HepG2 (cell line): Measurements from ENCODE around the gene CNOT1. TPM values are rescaled to one million over a fixed set of nuclear protein-coding genes. Genes with fewer than 3 reads are reported as not detected.
A peak's percentile ranks its signal among the peaks of the same experiment; 100 is the strongest.

Experiments
- CCAR2 ChIP-seq: fragments of 200-400 bp; formaldehyde crosslinking; optimal IDR thresholded peaks from 2 replicates; pipeline ENCODE3; 2018; ENCODE audit warnings: low read depth, mild to moderate bottlenecking, low read length, moderate library complexity
- CENPX ChIP-seq: sonication (generic); formaldehyde crosslinking; IDR thresholded peaks from 2 replicates; pipeline ENCODE4 v1.9.0; 2021; ENCODE audit warnings: mild to moderate bottlenecking, missing genetic modification reagents, moderate library complexity
- MED13 ChIP-seq: sonication (generic); formaldehyde crosslinking; IDR thresholded peaks from 2 replicates; pipeline ENCODE4 v1.5.0; 2020; ENCODE audit warnings: missing genetic modification reagents
- NFE2 ChIP-seq: sonication (generic); formaldehyde crosslinking; IDR thresholded peaks from 2 replicates; pipeline ENCODE4 v1.4.0; 2020; ENCODE audit warnings: missing genetic modification reagents
- NFIC ChIP-seq: IDR thresholded peaks from 2 replicates; pipeline ENCODE4 v1.6.1; 2012; ENCODE audit warnings: mild to moderate bottlenecking, low read length, inconsistent platforms
- NR2F1 ChIP-seq, 2 experiments: fragments of 450-650 bp in 1 of 2; formaldehyde crosslinking in 1 of 2; IDR thresholded peaks; 2 replicates each; pipeline versions ENCODE4 v1.5.0 to v1.6.1; 2016 to 2020; ENCODE audit warnings: mild to moderate bottlenecking in 1 of 2, missing compliant biosample characterization in 1 of 2, missing genetic modification reagents in 1 of 2, moderate library complexity in 1 of 2
- NR2F2 ChIP-seq: IDR thresholded peaks from 2 replicates; pipeline ENCODE4 v1.6.1; 2012; ENCODE audit warnings: low read depth, inconsistent platforms, borderline replicate concordance
- RBM22 ChIP-seq: fragments of 200-400 bp; formaldehyde crosslinking; optimal IDR thresholded peaks from 2 replicates; pipeline ENCODE3; 2017; ENCODE audit warnings: mild to moderate bottlenecking, low read length, moderate library complexity
- SMARCC2 ChIP-seq: fragments of 450-650 bp; IDR thresholded peaks from 2 replicates; pipeline ENCODE4 v1.6.1; 2017; ENCODE audit warnings: antibody characterized with exemption, mild to moderate bottlenecking
- SOX13 ChIP-seq, 3 experiments: fragments of 450-650 bp in 1 of 3; sonication (generic) in 1 of 3; formaldehyde crosslinking in 1 of 3; IDR thresholded peaks in 2 of 3; conservative IDR thresholded peaks in 1 of 3; 2 replicates each; pipeline versions ENCODE4 v1.5.0 to v1.6.1; 2016 to 2020; ENCODE audit warnings: antibody characterized with exemption in 1 of 3, mild to moderate bottlenecking in 1 of 3, missing compliant biosample characterization in 1 of 3, missing genetic modification reagents in 1 of 3, moderate library complexity in 1 of 3
- TCF7 ChIP-seq: sonication (generic); IDR thresholded peaks from 2 replicates; pipeline ENCODE4 v1.6.1; 2016; ENCODE audit warnings: antibody characterized with exemption, low read depth
- TOPORS ChIP-seq: sonication (generic); formaldehyde crosslinking; IDR thresholded peaks from 2 replicates; pipeline ENCODE4 v1.8.0; 2023; ENCODE audit warnings: mild to moderate bottlenecking, missing genetic modification reagents
- ZNF205 ChIP-seq: IDR thresholded peaks from 2 replicates; pipeline ENCODE4 v1.6.1; 2018; ENCODE audit warnings: missing biosample characterization, missing genetic modification reagents
- ZNF207 ChIP-seq: fragments of 450-650 bp; IDR thresholded peaks from 2 replicates; pipeline ENCODE4 v1.6.1; 2016; ENCODE audit warnings: antibody characterized with exemption, borderline replicate concordance
- ZNF550 ChIP-seq: sonication (generic); formaldehyde crosslinking; IDR thresholded peaks from 2 replicates; pipeline ENCODE4 v1.4.0; 2020; ENCODE audit warnings: mild to moderate bottlenecking, missing genetic modification reagents, borderline replicate concordance
- polyA plus RNA-seq, 8 experiments: library from polyadenylated mRNA; depleted of rRNA in 3 of 8; stranded (reverse) in 7 of 8; unstranded in 1 of 8; fragments of >200 nt; fragmentation: Illumina TruSeq in 4 of 8; extraction: Trizol in 4 of 8; gene quantifications; 2 replicates each; pipeline versions ENCODE4 v1.2.1 to v1.2.3, GENCODE V29; 2011 to 2016; ENCODE audit warnings: low read depth in 4 of 8, missing spikeins in 1 of 8, mixed read lengths in 1 of 8; ENCODE audit not compliant: insufficient read depth in 1 of 8
- total RNA-seq, 5 experiments: library from RNA; depleted of rRNA; stranded (reverse); fragments of >200 nt; fragmentation: Illumina TruSeq; extraction: Trizol; gene quantifications; 2 replicates each; pipeline ENCODE4 v1.2.3, GENCODE V29; 2016; ENCODE audit warnings: low read depth in 1 of 5
- TF ChIP-seq, protein P1 (sequence below): sonication (generic); formaldehyde crosslinking; IDR thresholded peaks from 2 replicates; pipeline ENCODE4 v1.4.0; 2020; ENCODE audit warnings: missing genetic modification reagents
- TF ChIP-seq, protein P2 (sequence below): IDR thresholded peaks from 2 replicates; pipeline ENCODE4 v1.6.1; 2016; ENCODE audit warnings: low read depth, borderline replicate concordance
- TF ChIP-seq, protein P3 (sequence below), 2 experiments: fragments of 450-650 bp in 1 of 2; sonication (generic) in 1 of 2; formaldehyde crosslinking in 1 of 2; IDR thresholded peaks; 2 replicates each; pipeline versions ENCODE4 v1.6.1 to v1.8.0; 2016 to 2022; ENCODE audit warnings: antibody characterized with exemption in 1 of 2, mild to moderate bottlenecking in 1 of 2, missing genetic modification reagents in 1 of 2
- TF ChIP-seq, protein P4 (sequence below): sonication (generic); formaldehyde crosslinking; IDR thresholded peaks from 2 replicates; pipeline ENCODE4 v1.4.0; 2020; ENCODE audit warnings: missing genetic modification reagents

Gene CNOT1
- total and polyA plus RNA-seq, 2 of the 13 experiments (the other 11 are each of a cell fraction or from before 2014, with no cell fraction given), result 188 to 232 TPM

DNA sequence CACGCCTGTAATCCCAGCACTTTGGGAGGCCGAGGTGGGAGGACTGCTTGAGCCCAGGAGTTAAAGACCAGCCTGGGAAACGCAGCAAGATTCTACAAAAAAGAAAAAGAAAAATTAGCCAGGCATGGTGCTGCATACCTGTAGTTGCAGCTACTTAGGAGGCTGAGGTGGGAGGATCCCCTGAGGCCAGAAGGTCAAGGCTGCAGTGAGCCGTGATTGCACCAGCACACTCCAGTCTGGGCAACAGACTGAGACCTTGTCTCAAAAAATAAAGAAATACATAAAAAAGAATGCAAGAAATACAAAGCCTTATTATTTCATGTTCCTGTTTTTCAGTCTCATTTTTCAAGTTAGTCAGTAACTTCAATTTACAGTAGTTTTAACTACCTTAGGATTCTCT lies 5.9 kb upstream of the CNOT1 start (continued):
- TF ChIP-seq, protein P1, sequence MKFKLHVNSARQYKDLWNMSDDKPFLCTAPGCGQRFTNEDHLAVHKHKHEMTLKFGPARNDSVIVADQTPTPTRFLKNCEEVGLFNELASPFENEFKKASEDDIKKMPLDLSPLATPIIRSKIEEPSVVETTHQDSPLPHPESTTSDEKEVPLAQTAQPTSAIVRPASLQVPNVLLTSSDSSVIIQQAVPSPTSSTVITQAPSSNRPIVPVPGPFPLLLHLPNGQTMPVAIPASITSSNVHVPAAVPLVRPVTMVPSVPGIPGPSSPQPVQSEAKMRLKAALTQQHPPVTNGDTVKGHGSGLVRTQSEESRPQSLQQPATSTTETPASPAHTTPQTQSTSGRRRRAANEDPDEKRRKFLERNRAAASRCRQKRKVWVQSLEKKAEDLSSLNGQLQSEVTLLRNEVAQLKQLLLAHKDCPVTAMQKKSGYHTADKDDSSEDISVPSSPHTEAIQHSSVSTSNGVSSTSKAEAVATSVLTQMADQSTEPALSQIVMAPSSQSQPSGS (CRISPR knock-in tag), result no peak
- TF ChIP-seq SMARCC2 (no peak), CCAR2 (no peak), NFE2 (CRISPR knock-in tag) (no peak), NR2F2 (peak; percentile 66; the same call in 1 of the 2 replicates), TOPORS (CRISPR knock-in tag) (no peak), MED13 (CRISPR knock-in tag) (no peak), SOX13 (IDR thresholded peaks at IDR 0.05) (no peak), SOX13 (CRISPR knock-in tag; conservative IDR thresholded peaks at IDR 0.05 in 1 of 2, IDR thresholded peaks at IDR 0.05 in 1 of 2) (no peak), TCF7 (no peak), ZNF205 (CRISPR knock-in tag) (no peak), ZNF207 (no peak), RBM22 (no peak), NFIC (no peak), NR2F1 (CRISPR knock-in tag; IDR thresholded peaks at IDR 0.05) (peak; percentile 80; a peak in 3 of 4 replicates), CENPX (CRISPR knock-in tag) (no peak), ZNF550 (CRISPR knock-in tag) (no peak)
- TF ChIP-seq, protein P2, sequence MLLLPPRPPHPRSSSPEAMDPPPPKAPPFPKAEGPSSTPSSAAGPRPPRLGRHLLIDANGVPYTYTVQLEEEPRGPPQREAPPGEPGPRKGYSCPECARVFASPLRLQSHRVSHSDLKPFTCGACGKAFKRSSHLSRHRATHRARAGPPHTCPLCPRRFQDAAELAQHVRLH (CRISPR knock-in tag), result no peak
- TF ChIP-seq, protein P3, sequence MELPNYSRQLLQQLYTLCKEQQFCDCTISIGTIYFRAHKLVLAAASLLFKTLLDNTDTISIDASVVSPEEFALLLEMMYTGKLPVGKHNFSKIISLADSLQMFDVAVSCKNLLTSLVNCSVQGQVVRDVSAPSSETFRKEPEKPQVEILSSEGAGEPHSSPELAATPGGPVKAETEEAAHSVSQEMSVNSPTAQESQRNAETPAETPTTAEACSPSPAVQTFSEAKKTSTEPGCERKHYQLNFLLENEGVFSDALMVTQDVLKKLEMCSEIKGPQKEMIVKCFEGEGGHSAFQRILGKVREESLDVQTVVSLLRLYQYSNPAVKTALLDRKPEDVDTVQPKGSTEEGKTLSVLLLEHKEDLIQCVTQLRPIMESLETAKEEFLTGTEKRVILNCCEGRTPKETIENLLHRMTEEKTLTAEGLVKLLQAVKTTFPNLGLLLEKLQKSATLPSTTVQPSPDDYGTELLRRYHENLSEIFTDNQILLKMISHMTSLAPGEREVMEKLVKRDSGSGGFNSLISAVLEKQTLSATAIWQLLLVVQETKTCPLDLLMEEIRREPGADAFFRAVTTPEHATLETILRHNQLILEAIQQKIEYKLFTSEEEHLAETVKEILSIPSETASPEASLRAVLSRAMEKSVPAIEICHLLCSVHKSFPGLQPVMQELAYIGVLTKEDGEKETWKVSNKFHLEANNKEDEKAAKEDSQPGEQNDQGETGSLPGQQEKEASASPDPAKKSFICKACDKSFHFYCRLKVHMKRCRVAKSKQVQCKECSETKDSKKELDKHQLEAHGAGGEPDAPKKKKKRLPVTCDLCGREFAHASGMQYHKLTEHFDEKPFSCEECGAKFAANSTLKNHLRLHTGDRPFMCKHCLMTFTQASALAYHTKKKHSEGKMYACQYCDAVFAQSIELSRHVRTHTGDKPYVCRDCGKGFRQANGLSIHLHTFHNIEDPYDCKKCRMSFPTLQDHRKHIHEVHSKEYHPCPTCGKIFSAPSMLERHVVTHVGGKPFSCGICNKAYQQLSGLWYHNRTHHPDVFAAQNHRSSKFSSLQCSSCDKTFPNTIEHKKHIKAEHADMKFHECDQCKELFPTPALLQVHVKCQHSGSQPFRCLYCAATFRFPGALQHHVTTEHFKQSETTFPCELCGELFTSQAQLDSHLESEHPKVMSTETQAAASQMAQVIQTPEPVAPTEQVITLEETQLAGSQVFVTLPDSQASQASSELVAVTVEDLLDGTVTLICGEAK (IDR thresholded peaks at IDR 0.05), result no peak
- TF ChIP-seq, protein P3 (CRISPR knock-in tag; IDR thresholded peaks at IDR 0.05), result no peak
- TF ChIP-seq, protein P4, sequence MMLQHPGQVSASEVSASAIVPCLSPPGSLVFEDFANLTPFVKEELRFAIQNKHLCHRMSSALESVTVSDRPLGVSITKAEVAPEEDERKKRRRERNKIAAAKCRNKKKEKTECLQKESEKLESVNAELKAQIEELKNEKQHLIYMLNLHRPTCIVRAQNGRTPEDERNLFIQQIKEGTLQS (CRISPR knock-in tag), result no peak
